Stimulated activated naive B cell treated with anti-CD40 and anti-IgM and Interleukin-4, amounts not matched to agents 10 μg/mL and 1 μg/mL and 100 μg/mL, for 72 hours (primary cell): ENCODE results near the gene ITGB7.
A peak's percentile ranks its signal among the peaks of the same experiment; 100 is the strongest.
"Not testable (repeated sequence)": the region's sequence is repeated elsewhere in the genome, so short reads cannot be mapped to it uniquely, and the experiment has no call there.

Experiments
- ATAC-seq, 2 donors: fragments of 150-1000 bp; cut with Tn5 transposase; replicated peaks; 2 replicates each; pipeline ENCODE4 v1.10.0; 2021; ENCODE audit warnings: moderate library complexity in 1 of 2
- DNase-seq: peaks from one replicate; pipeline ENCODE4 v3.0.0; 2021
- H3K27ac Mint-ChIP-seq: one replicate; pipeline ENCODE4 v1.8.0; 2022; ENCODE audit warnings: mild to moderate bottlenecking, mixed read lengths
- H3K27me3 Mint-ChIP-seq, 2 donors: one replicate each; pipeline ENCODE4 v1.8.0; 2022; ENCODE audit warnings: mixed read lengths in 2 of 2
- H3K36me3 Mint-ChIP-seq, 2 donors: one replicate each; pipeline ENCODE4 v1.8.0; 2022; ENCODE audit warnings: mixed read lengths in 2 of 2, mild to moderate bottlenecking in 1 of 2
- H3K4me1 Mint-ChIP-seq, 2 donors: one replicate each; pipeline ENCODE4 v1.8.0; 2022; ENCODE audit warnings: mixed read lengths in 2 of 2, mild to moderate bottlenecking in 1 of 2
- H3K4me3 Mint-ChIP-seq, 2 donors: one replicate each; pipeline ENCODE4 v1.8.0; 2022; ENCODE audit warnings: mild to moderate bottlenecking in 2 of 2, mixed read lengths in 2 of 2, moderate library complexity in 1 of 2
- H3K9me3 Mint-ChIP-seq, 2 donors: one replicate each; pipeline ENCODE4 v1.8.0; 2022; ENCODE audit warnings: mixed read lengths in 2 of 2, mild to moderate bottlenecking in 1 of 2

Gene ITGB7

GRCh38 chr12:53191096-53191884, 15.8 kb downstream of the ITGB7 start:
- no peaks in the 10 kb centered on the region for H3K27me3 Mint-ChIP-seq
- H3K9me3 Mint-ChIP-seq = no peaks in the 10 kb centered on the region
- ATAC-seq (no peak), DNase-seq (no peak)
- H3K36me3 Mint-ChIP-seq = peaks cover 43 to 71% of the 10 kb centered on the region in 2 donors
- peak overlapping the region; percentile 22 for H3K27ac Mint-ChIP-seq
- H3K4me1 Mint-ChIP-seq = peaks cover 18 to 19% of the 10 kb centered on the region in 2 donors
- no peak overlapping the region for H3K4me3 Mint-ChIP-seq

- peaks cover 13 to 26% of the 10 kb centered on the region in 2 donors for H3K4me1 Mint-ChIP-seq
- H3K36me3 Mint-ChIP-seq = peaks cover 44 to 70% of the 10 kb centered on the region in 2 donors
- no peak overlapping the region for H3K4me3 Mint-ChIP-seq
- DNase-seq = no peak
- no peak overlapping the region for H3K27ac Mint-ChIP-seq
- peak; percentile 75 to 86 for ATAC-seq
- no peaks in the 10 kb centered on the region for H3K27me3 Mint-ChIP-seq
- H3K9me3 Mint-ChIP-seq = no peaks in the 10 kb centered on the region
These were observed 16.8 kb downstream of the ITGB7 start for GRCh38 chr12:53190108-53190729.

GRCh38 chr12:53187145-53187899, 19.7 kb downstream of the ITGB7 start:
- DNase-seq (no peak), ATAC-seq (no peak)
- Mint-ChIP-seq H3K27me3 (no peaks in the 10 kb centered on the region), H3K27ac (peak overlapping the region; percentile 51), H3K36me3 (peaks cover 34 to 66% of the 10 kb centered on the region in 2 donors), H3K9me3 (no peaks in the 10 kb centered on the region), H3K4me3 (no peak overlapping the region), H3K4me1 (peaks cover 17 to 52% of the 10 kb centered on the region in 2 donors)

- Mint-ChIP-seq H3K9me3 (no peaks in the 10 kb centered on the region), H3K4me1 (peaks cover 22 to 58% of the 10 kb centered on the region in 2 donors), H3K27me3 (no peaks in the 10 kb centered on the region), H3K36me3 (peaks cover 34 to 66% of the 10 kb centered on the region in 2 donors), H3K4me3 (no peak overlapping the region), H3K27ac (no peak overlapping the region)
- DNase-seq (no peak), ATAC-seq (no peak)
These were observed 20.3 kb downstream of the ITGB7 start for GRCh38 chr12:53186745-53187144.

- Mint-ChIP-seq H3K27me3 (no peaks in the 10 kb centered on the region), H3K36me3 (peaks cover 28 to 63% of the 10 kb centered on the region in 2 donors), H3K9me3 (no peaks in the 10 kb centered on the region), H3K27ac (peak overlapping the region; percentile 62), H3K4me3 (no peak overlapping the region), H3K4me1 (peaks cover 25 to 55% of the 10 kb centered on the region in 2 donors)
- no peak for ATAC-seq
- no peak for DNase-seq
These were observed 21.4 kb downstream of the ITGB7 start for GRCh38 chr12:53185582-53186153.

GRCh38 chr12:53184828-53185227, 22.2 kb downstream of the ITGB7 start:
- Mint-ChIP-seq H3K36me3 (peaks cover 27 to 58% of the 10 kb centered on the region in 2 donors), H3K4me1 (peaks cover 21 to 52% of the 10 kb centered on the region in 2 donors), H3K9me3 (no peaks in the 10 kb centered on the region), H3K27me3 (no peaks in the 10 kb centered on the region), H3K27ac (peak overlapping the region; percentile 75), H3K4me3 (no peak overlapping the region)
- DNase-seq (no peak), ATAC-seq (no peak)

- Mint-ChIP-seq H3K4me1 (peaks cover 26 to 57% of the 10 kb centered on the region in 2 donors), H3K9me3 (no peaks in the 10 kb centered on the region), H3K4me3 (peak overlapping the region in 1 of 2 donors; percentile 93), H3K27ac (no peak overlapping the region), H3K36me3 (peaks cover 27 to 52% of the 10 kb centered on the region in 2 donors), H3K27me3 (no peaks in the 10 kb centered on the region)
- DNase-seq (no peak), ATAC-seq (no peak)
These were observed 24.1 kb downstream of the ITGB7 start for GRCh38 chr12:53182903-53183302.

- peaks cover 21 to 45% of the 10 kb centered on the region in 2 donors for H3K36me3 Mint-ChIP-seq
- DNase-seq = no peak
- peak overlapping the region; percentile 91 to 93 for H3K4me3 Mint-ChIP-seq
These were observed 25.1 kb downstream of the ITGB7 start for GRCh38 chr12:53181935-53182334.

GRCh38 chr12:53180931-53181645, 26.0 kb downstream of the ITGB7 start:
- Mint-ChIP-seq H3K4me1 (peaks cover 26 to 57% of the 10 kb centered on the region in 2 donors), H3K4me3 (peak overlapping the region; percentile 93), H3K36me3 (peaks cover 21 to 38% of the 10 kb centered on the region in 2 donors), H3K27ac (peak overlapping the region; percentile 99), H3K9me3 (no peaks in the 10 kb centered on the region), H3K27me3 (no peaks in the 10 kb centered on the region)
- peak; percentile 71 to 77 for ATAC-seq
- peak; percentile 71 for DNase-seq

More at GRCh38 chr12:53181935-53182334, 25.1 kb downstream of the ITGB7 start:
- no peaks in the 10 kb centered on the region for H3K9me3 Mint-ChIP-seq
- H3K27me3 Mint-ChIP-seq = no peaks in the 10 kb centered on the region
- ATAC-seq = no peak
- H3K4me1 Mint-ChIP-seq = peaks cover 26 to 57% of the 10 kb centered on the region in 2 donors
- H3K27ac Mint-ChIP-seq = peak overlapping the region; percentile 95

- peaks cover 14 to 31% of the 10 kb centered on the region in 2 donors for H3K36me3 Mint-ChIP-seq
- no peaks in the 10 kb centered on the region for H3K9me3 Mint-ChIP-seq
- H3K4me1 Mint-ChIP-seq = peaks cover 26 to 51% of the 10 kb centered on the region in 2 donors
- H3K27ac Mint-ChIP-seq = peak within 1 kb of the TSS; percentile 99
- no peaks in the 10 kb centered on the region for H3K27me3 Mint-ChIP-seq
- DNase-seq (peak; percentile 98), ATAC-seq (peak; percentile 95 to 96)
- H3K4me3 Mint-ChIP-seq = peak within 1 kb of the TSS; percentile 93
These were observed 26.7 kb downstream of the ITGB7 start, which contains the start of the genes CSAD and ZNF740 for GRCh38 chr12:53180220-53180930. Gene CSAD, minus strand, starts transcription at chr12:53180925. Its CDS starts 7,455 bp downstream, at chr12:53173470. Gene ZNF740, plus strand, starts transcription at chr12:53180722. Its CDS starts 1,262 bp downstream, at chr12:53181984.

- Mint-ChIP-seq H3K4me3 (peak overlapping the region; percentile 93), H3K36me3 (peaks cover 12 to 27% of the 10 kb centered on the region in 2 donors), H3K9me3 (no peaks in the 10 kb centered on the region), H3K27me3 (no peaks in the 10 kb centered on the region), H3K27ac (peak overlapping the region; percentile 99), H3K4me1 (peaks cover 25 to 46% of the 10 kb centered on the region in 2 donors)
- DNase-seq = no peak
- ATAC-seq = peak; percentile 24 to 25
These were observed 27.3 kb downstream of the ITGB7 start for GRCh38 chr12:53179687-53180219.

- Mint-ChIP-seq H3K36me3 (peaks cover 9 to 21% of the 10 kb centered on the region in 2 donors), H3K27ac (peak overlapping the region; percentile 99), H3K4me1 (peaks cover 21 to 37% of the 10 kb centered on the region in 2 donors)
- H3K9me3 Mint-ChIP-seq, H3K27me3 Mint-ChIP-seq, H3K4me3 Mint-ChIP-seq, DNase-seq, ATAC-seq: not testable (repeated sequence)
These were observed 28.2 kb downstream of the ITGB7 start for GRCh38 chr12:53178803-53179202.
